Fibroblast of skin of left biceps (primary cell): ENCODE measurements around the gene IYD.
"Not testable (repeated sequence)": the region's sequence is repeated elsewhere in the genome, so short reads cannot be mapped to it uniquely, and the experiment has no call there.

ENCODE experiments used
- DNase-seq, 2 experiments: peaks; one replicate each; pipeline ENCODE4 v3.0.0-alpha.2; 2013; ENCODE audit warnings: low read depth in 2 of 2

Gene IYD

DNA sequence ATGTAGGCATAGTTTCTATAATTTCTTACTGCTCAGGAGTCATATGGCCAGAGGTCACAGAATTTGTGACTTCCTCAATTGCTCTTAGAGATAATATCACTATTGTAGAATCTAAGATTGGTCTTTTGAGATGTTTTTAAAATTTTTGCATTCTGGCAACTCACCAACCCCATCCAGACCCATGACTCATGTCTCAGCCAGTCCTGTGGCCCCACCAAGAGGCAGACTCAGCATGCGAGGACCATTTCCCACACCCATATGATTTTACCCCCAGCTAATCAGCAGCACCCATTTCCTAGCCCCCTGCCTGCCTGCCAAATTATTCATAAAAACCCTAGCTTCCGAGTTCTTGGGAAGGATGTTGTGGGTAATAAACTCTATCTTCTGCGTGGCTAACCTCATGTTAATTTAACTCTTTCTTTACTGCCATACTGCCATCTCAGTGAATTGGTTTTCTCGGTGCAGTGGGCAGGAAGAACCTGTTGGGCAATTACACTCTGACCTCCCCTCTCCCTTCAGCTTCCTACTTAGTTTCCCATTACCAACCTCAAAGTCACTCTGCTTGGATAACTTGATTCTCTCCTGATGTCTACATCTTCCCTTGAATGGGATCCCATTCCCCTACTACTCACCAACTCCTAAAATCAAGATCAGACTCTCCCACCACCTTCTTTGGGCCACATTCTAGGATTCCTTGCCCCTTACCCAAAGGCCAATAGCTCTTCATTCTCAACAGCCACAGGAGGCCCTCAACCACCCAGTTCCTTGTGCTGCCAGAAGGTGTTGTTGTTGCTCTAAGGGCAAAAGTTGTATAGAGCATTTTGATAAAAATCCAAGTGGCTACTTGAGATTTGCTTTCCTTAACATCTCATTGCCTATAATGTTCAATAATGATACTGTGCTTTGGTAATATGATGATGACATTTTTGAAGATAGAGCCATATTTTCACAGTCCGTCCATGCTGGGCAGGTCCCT is 16.2 kb upstream of the IYD start:
- peak; percentile 57 for DNase-seq

DNA sequence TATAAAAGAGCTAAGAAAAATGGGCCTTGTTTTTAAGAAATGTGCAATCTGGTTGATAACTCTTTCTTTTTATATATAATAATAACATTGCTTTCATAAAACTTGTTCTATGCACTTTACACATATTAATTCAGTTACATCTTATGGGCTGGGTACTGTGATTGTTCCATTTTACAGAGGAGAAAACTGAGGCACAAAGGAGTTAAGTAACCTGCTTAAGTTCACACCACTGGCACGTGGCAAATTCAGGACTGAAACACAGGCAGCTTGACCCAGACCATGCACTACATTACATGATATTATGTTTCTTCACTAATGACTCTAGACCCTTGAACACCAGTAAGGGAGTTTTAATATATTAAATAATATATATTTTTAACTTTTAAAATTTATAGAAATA is 15.4 kb upstream of the IYD start:
- DNase-seq: no peak

DNA sequence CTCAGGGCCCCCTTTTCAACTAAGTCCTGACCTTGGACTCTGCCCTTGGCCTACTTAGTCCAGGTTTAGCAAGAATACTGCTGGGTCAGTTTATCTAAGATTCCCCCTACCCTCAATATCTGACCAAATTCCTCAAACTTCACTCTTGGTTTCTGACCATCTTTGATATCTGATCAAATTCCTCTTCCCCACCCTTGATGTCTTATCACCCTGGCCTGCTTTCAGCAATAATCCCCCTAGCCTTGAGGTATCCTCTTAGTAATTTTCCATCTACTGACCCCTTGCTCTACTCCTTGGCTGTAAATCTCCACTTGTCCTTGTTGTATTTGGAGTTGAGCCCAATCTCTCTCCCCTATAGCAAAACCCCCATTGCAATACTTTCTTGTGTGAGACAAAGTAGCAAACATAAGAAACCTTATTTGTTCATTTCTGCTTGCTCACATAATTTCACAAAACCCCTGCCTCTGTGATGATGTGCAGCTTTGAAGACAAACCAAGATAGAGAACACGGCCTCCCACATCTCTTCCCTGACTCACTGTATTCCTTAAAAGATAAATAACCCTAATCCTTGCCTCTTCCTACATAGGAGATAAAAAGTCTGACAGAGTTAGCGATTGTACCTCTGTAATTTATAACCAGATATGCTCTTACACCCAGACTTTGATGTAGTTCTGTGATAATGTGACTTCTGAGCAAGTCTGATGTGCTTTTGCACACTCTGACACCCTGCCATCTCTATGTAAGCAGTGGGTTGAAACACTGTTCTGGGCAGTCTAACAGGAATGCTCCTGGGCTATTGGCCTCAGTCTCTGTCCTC is 13.8 kb upstream of the IYD start:
- no peak for DNase-seq

DNA sequence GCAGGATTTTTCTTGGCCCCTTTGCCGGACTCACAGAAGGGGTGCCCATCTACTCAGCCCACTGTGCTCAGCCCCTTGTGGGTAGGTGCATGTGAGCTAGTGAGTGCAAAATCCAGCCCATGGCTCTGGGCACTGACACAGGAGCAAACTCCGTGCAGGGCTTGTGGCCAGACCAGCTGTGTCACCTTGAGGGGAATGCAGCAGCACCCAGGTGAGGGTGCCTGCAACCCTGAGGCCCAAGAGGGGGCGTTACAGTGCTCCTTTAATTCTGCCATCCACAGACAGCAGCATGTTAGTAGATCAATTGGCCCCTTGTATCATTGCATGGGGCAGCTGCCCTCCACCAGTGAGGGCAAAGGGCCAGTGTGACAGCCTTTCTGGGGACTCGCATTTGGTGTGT is 12.9 kb upstream of the IYD start:
- no peak for DNase-seq

DNA sequence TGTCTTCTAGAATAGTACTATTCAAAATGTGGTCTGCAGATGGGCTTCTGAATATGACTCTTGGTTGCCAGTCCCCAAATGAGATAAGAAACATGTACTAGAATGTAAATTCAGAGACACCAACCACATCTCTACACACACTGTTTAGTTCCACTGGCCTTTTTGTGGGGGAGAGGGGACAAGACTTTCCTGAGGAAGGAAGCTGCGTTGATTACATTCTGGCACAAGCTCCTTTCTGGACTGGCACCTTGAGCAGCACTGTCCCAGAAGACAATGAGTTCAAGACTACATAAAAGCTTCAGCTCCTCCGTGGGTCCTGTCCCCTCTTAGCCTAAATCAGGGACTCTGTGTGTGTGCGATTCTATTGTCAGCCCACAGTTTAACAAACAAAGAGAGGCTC is 6.9 kb upstream of the IYD start:
- no peak for DNase-seq

DNA sequence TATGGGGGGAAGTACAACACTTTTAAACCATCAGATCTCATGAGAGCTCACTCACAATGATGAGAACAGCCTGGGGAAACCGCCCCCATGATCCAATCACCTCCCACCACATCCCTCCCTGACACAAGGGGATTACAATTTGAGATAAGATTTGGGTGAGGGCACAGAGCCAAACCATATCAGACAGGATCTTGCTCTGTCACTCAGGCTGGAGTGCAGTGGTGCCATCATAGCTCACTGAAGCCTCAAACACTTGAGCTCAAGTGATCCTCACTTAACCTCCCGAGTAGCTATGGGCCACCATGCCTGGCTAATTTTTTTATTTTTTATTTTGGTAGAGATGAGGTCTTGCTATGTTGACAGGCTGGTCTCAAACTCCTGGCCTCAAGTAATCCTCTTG is 5.1 kb upstream of the IYD start:
- DNase-seq: no peak

DNA sequence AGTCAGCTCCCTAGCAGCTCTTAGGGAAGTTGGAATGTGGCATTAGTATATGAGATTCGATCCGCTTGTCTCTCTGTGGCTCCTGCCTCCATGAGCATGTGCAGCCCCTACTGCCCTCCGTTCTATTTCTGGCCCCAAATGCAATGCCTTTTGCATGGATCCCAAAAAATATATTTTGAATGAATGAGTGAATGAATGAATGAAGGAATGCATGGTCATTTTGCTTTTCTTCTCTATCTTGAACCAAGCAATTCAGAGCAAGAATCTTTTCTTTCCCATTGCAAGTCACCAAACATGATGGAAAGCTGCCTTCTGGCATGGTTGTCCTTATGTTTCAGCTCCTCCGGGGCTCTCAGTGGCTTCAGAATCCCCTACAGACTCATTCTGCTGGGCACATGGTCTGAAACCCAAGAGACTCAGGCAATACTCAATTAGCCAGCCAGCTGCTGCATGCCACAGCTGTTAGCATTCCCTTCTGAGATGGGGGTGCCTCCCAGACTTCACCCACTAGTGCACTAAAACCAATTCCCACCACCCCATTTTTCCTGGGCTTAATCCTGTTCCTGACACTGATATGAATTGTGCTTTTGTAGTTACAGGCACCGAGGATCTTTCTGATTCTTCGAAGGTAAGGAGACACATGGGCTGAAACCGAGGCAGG is 2.6 kb upstream of the IYD start:
- DNase-seq: no peak

DNA sequence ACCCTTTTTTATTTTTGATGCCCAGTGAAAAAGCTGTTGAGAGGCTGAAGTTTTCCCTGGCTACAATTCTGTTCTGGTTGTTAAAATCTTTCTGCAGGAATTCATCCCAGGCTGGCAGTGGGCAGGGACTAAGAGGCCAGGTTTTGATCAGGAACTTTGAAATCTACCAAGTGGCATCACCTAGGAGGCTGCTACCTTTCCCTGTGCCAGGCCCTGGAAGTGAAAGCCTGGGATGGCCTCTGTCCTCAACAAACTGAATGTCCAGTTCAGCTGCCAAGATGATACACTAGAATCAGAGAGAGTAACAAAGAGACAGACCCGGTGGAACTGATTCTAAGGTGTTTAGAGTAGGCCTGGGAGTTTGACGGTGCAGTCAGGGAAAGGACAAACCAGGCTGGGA is 596 bp downstream of the IYD start:
- no peak for DNase-seq

DNA sequence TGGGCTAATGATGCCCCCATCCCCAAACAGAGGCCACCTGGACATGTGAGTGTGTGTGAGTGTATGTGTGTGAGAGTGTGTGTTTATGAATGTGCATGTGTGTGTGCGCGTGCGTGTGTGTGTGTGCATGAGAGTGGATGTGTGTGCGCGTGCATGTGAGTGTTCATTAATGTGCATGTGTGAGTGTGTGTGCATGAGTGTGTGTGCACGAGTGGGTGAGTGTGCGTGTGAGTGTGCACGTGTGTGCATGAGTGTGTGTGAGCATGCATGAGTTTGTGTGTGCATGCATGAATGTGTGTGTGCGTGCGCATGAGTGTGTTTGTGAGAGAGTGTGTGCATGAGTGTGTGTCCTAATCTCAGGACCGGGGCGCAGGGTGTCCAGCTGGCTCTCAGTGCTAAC is 1.3 kb downstream of the IYD start:
- no peak for DNase-seq

DNA sequence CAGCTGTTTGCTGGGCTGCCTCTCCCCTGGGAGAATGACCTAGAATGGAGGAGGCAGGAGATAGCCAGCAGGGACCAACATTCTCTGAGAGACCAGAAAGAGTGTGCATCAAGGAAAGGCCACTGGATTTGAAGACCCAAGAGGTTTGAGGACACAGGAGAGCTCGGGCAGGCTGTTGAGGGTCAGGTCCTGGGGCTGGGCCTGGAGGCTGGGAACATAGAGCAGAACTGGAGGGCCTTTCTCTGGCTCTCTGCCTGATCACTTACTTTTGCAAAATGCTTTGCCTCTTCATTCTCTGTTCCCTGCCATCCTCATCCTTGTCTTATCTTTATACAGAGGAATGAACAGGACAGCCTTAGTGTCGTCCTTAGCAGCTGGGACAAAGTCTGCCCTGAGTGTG is 2.5 kb downstream of the IYD start:
- no peak for DNase-seq

DNA sequence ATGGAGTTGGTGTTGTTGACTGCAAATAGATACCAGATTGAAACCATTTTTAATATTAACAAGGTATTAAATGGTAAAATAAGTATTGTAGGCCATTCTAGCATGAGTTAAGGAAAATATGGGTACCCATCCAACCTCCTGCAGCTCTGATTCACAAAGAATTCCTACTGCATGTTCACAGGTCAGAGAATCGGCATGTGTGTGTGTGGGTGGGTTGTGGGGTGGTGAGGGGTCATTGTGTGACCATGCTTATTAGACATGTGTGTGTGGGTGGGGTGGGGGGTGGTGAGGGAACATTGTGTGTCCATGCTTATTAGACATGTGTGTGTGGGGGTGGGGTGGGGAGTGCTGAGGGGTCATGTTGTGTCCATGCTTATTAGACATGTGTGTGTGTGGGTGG is 3.2 kb downstream of the IYD start:
- no peak for DNase-seq

DNA sequence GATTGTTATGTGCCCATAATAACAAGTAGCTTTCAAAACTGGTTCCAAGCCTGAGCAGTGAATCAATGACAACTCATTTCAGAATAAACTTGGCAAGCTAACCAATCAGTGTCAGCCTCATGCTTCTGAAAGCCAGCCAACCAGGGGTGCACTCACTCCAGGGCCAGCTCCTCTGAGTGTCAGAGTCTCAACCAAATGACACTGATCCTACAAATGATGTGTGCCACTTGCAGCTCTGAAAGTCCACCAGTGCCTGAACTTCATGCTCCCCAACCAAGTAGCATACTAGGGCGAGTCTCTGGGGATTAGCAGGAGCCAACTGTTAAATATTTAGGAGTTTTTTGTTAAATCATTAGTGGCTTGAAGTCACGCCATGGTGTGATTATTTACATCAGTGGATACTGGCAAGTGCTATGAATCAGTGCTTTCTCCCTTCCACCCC is 4.5 kb downstream of the IYD start:
- DNase-seq: peak; percentile 50 to 56

DNA sequence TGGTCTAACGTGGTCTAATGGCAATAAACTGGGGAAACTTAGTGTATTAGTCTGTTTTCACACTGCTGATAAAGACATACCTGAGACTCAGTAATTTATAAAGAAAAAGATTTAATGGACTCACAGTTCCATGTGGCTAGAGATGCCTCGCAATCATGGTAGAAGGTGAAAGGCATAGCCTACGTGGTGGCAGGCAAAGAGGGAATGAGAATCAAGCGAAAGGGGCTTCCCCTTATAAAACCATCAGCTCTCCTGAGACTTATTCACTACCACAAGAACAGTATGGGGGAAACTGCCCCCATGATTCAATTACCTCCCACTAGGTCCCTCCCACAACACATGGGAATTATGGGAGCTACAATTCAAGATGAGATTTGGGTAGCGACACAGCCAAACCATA is 5.5 kb downstream of the IYD start:
- not testable (repeated sequence) for DNase-seq

DNA sequence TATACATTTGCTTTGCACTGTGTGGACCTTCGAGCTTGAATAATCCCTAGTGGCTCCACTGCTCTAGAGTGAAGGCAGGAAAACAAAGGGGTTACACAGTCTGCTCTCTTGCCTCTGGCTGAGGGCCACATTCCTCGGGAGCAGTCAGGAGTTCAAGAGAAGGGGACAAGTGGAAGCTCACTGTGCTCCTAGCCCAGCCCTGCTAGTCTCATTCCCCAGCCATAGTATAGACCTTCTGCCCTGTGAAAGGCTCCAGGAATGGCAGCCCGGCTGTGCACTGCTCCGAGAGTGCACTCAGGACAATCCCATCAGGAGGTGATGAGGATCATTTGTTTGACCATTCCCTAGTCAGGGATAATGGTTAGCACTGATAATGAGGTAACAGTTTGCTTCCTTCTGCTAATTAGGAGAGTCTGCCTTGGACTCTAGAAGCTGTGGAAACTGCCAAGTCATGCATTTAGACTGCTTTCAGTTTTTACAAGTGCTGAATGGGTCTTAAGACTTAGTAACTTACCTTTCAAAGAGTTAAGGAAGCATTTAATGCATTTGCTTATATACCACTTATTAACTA is 8.5 kb downstream of the IYD start:
- DNase-seq: no peak

DNA sequence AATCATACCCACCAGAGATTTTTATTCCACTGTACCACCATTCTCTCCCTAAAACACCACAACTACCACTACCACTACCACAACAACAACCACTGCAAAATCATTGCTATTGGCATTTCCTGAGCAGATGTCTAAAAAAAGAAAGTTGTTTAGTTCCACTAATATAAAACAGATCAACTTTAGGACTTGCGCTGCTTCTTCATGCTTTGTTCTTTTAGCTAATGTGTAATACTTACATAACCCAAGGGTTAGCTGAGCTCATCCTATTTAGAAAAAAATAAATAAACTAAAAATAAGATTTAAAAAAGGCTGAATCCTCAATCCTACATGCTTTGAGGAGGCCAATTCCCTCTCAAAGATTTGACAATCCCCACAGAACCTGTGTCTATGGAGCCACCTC is 11.4 kb downstream of the IYD start:
- DNase-seq: peak; percentile 21 to 26

DNA sequence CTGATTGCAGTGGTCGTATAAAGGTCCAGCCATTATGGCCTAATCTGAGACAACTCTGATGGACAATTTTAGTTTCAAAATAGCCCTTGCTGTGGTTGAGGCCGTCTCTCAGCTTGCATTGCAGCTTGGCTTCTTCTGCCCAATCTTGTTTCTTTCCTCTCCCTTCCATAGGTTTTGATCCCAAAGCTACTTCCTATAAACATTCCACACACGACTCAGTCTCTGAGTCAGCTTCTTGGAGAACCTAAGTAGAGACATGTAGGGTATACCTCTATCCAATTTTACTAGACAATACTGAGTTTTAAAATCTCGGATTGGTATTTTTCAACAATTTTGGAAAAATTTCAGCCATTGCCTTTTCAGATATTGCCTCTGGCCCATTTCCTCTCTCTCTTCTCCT is 13.4 kb downstream of the IYD start:
- DNase-seq: peak; percentile 5 to 14

DNA sequence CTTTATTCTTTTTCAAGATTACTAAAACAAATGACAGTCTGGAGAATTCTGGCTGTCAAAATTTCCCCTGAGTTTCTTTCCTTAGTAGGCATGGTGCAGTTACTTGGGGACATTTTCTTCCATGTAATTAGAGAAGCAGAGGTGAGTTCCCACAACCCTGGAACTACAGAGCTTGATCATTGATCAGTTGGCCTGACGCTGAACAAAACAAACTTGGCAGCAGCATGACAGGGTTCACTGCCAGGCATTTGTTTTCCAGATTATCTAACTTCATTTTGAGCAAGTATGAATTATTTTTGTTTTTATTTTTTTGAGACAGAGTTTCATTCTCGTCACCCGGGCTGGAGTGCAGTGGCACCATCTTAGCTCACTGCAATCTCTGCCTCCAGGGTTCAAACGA is 22.6 kb downstream of the IYD start:
- DNase-seq: no peak

DNA sequence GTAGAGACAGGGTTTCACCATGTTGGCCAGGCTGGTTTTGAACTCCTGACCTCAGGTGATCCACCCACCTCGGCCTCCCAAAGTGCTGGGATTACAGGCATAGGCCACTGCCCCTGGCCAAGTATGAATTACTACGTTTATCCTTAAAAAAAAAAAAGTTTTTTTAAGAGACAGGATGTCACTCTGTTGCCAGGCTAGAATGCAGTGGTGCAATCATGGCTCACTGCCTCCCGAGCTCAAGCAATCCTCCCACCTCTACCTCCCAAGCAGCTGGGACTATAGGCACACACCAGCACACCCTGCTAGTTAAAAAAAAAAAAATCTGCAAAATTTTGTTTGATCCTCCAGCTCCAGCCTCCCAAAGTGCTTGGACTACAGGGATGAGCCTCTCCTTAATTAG is 23.1 kb downstream of the IYD start:
- DNase-seq: no peak

DNA sequence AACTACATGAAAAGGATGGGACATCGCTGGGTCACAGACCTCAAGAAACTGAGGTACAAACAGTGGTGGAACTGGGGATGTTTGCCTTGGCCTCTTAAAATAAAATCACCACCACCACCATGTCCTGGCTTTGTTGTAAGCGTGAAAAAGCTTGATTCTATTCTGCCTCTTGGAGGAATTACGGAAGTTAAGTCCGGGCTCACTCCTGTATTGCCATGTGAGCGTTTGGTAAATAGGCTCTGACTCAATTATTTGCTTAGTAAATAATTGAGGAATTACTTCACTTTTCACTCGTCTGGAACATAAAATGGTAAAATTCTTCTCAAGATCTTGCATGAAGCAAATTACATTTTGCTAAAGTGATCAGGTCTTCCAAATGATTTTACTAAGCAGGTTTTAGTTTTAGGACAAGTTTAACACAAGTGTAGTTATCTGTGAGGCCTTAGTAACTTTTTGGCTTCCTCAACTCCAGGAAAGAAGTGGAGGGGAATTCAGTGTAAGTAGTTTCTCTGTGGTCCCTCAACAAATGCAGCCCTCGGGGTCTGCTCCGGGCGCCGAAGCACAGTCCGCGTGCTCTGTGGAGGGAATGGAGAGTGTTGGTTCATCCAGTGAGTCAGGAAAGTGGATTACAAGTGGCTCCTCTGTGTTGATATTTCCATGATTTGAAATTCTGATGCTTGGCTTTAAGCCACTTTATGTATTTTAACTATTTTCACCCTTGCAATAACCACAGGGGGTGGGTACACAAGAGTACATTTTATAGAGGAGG is 23.8 kb downstream of the IYD start:
- no peak for DNase-seq

DNA sequence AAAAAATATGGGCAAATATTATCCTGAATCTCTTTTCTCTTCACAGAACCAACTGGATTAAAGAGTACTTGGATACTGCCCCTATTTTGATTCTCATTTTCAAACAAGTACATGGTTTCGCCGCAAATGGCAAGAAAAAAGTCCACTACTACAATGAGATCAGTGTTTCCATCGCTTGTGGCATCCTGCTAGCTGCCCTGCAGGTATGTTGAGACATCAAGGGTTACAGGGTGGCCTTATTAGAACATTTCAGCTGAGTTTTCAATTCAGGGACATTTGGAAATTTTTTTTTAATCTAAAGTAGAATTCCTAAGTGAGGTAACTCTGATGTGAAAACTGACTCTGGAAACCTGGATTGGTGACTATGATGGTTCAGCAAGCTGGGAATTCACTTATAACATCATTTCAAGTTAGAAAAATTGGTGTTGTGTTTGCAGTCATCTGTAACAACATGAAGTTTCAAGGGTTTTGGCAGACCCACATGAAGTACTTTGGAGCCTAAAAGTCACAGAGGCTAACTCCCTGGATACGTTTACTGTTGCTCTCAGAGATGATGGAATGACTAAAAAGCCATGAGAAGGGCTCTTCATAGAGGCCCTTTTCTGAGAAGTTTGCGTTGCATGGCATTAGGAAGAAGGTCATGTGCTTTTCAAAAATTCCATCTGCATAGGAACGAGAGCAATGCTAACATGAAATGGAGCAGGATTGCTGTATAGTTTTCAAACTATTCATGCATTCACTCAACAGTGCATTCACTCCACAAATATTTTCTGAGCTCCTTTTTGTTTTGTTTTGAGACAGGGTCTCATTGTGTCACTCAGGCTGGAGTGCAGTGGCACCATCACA is 25.5 kb downstream of the IYD start:
- DNase-seq: no peak
